Astrocyte (in vitro differentiated cells and primary cell): ENCODE data around the gene AMMECR1. TPM values are rescaled to one million over a fixed set of nuclear protein-coding genes. Genes with fewer than 3 reads are reported as not detected.
A peak's percentile ranks its signal among the peaks of the same experiment; 100 is the strongest.

ENCODE experiments used
- DNase-seq: peaks from one replicate; pipeline ENCODE4 v3.0.0-alpha.2; 2010; ENCODE audit warnings: low read depth
- FAIRE-seq: peaks from 2 replicates; lab custom pipeline; 2011; peaks lifted over from hg19 to GRCh38; lab: Jason Lieb, UNC
- H2AFZ ChIP-seq: 2 replicates; pipeline ENCODE4 v1.6.0; 2012; ENCODE audit warnings: low read depth, low read length, inconsistent platforms
- H3K27ac ChIP-seq: 2 replicates; pipeline ENCODE4 v1.5.1; 2011; ENCODE audit warnings: low read depth, low read length, inconsistent platforms
- H3K27me3 ChIP-seq: 2 replicates; pipeline ENCODE4 v1.6.0; 2011; ENCODE audit warnings: low read length, inconsistent platforms; ENCODE audit not compliant: insufficient read depth
- H3K36me3 ChIP-seq: 2 replicates; pipeline ENCODE4 v1.5.1; 2011; ENCODE audit warnings: low read length, inconsistent platforms; ENCODE audit not compliant: insufficient read depth
- H3K4me1 ChIP-seq: 2 replicates; pipeline ENCODE4 v1.5.1; 2011; ENCODE audit warnings: low read length, inconsistent platforms; ENCODE audit not compliant: insufficient read depth
- H3K4me2 ChIP-seq: 2 replicates; pipeline ENCODE4 v1.6.0; 2012; ENCODE audit warnings: low read length, inconsistent platforms
- H3K4me3 ChIP-seq: 2 replicates; pipeline ENCODE4 v1.5.1; 2011; ENCODE audit warnings: low read depth, mild to moderate bottlenecking, low read length, inconsistent platforms; ENCODE audit not compliant: insufficient read depth
- H3K79me2 ChIP-seq: 2 replicates; pipeline ENCODE4 v1.6.0; 2012; ENCODE audit warnings: mild to moderate bottlenecking, low read length, inconsistent platforms; ENCODE audit not compliant: insufficient read depth
- H3K9ac ChIP-seq: 2 replicates; pipeline ENCODE4 v1.6.0; 2012; ENCODE audit warnings: mild to moderate bottlenecking, low read length, inconsistent platforms
- H3K9me3 ChIP-seq: 2 replicates; pipeline ENCODE4 v1.5.1; 2012; ENCODE audit warnings: low read depth, mild to moderate bottlenecking, low read length, inconsistent platforms; ENCODE audit not compliant: insufficient read depth
- H4K20me1 ChIP-seq: 2 replicates; pipeline ENCODE4 v1.6.0; 2012; ENCODE audit warnings: low read length, inconsistent platforms; ENCODE audit not compliant: insufficient read depth
- H3K27ac Mint-ChIP-seq: one replicate; pipeline ENCODE4 v1.8.0; 2021; ENCODE audit warnings: mild to moderate bottlenecking, mixed read lengths; ENCODE audit not compliant: unreplicated experiment
- H3K27me3 Mint-ChIP-seq: one replicate; pipeline ENCODE4 v1.8.0; 2021; ENCODE audit warnings: low read depth, mixed read lengths; ENCODE audit not compliant: unreplicated experiment
- H3K36me3 Mint-ChIP-seq: one replicate; pipeline ENCODE4 v1.8.0; 2021; ENCODE audit warnings: low read depth, mixed read lengths; ENCODE audit not compliant: unreplicated experiment
- H3K4me1 Mint-ChIP-seq: one replicate; pipeline ENCODE4 v1.8.0; 2021; ENCODE audit warnings: low read depth, mixed read lengths; ENCODE audit not compliant: unreplicated experiment
- H3K4me3 Mint-ChIP-seq: one replicate; pipeline ENCODE4 v1.8.0; 2021; ENCODE audit warnings: mild to moderate bottlenecking, moderate library complexity, mixed read lengths; ENCODE audit not compliant: unreplicated experiment
- H3K9me3 Mint-ChIP-seq: one replicate; pipeline ENCODE4 v1.8.0; 2021; ENCODE audit warnings: mild to moderate bottlenecking, mixed read lengths; ENCODE audit not compliant: unreplicated experiment
- EZH2 ChIP-seq: IDR thresholded peaks from 2 replicates; pipeline ENCODE4 v1.6.1; 2012; ENCODE audit warnings: mild to moderate bottlenecking, low read length, inconsistent platforms; ENCODE audit not compliant: insufficient read depth
- total RNA-seq: library from RNA; stranded (reverse); gene quantifications from 2 replicates; pipeline ENCODE4 v1.2.1, GENCODE V29; 2021
- TF ChIP-seq, protein P1 (sequence below): IDR thresholded peaks from 2 replicates; pipeline ENCODE4 v1.5.1; 2011; ENCODE audit warnings: low read depth, mild to moderate bottlenecking, inconsistent platforms, low read length, moderate library complexity; ENCODE audit not compliant: insufficient read depth

AMMECR1 gene
- total RNA-seq, 1 donor from 2014 or later: 16.0 TPM

DNA sequence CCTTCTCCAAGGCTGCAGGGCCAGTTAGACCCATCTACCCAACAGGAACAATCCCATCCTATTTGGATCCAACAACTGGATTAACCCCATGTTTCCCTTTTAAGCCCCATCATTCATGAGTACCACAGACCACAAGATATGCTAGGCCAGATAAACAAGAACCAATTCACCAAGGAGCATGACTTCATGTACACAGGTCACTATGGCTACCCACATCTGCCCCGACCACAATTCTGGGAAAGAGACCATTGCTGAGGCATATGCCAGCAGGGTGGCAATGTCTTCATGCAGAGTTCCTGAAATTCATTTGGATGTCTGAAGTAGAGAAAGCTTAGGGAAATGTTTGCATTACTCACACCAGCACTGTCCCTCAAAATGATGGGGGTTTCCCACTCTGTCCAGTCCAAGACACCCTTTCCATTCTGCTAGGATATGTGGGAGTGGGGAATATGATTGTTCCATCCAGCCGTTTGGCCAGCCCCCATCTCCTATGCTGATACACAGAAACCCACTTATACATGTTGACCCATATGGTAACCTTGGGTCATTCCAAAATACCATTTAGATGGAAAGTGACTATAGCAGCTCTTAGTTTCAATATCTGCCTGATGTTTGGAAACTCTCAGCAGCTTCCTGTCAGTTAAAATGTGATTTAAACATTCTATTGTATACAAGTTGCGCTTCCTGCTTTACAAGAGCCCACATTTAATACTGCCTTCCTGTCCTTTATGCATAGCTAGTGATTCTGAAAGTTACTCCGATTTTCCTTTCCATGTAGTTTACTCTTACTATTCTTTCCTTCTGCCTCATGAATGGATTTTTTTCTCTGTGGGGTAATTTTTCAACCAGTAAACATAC, 129.0 kb downstream of the AMMECR1 start:
- no peak overlapping the region for H3K4me3 Mint-ChIP-seq
- no peak overlapping the region for H3K4me3 ChIP-seq
- H3K9me3 ChIP-seq: no peaks in the 10 kb centered on the region
- FAIRE-seq: peak; percentile 70
- TF ChIP-seq EZH2: no peak
- TF ChIP-seq, protein P1, sequence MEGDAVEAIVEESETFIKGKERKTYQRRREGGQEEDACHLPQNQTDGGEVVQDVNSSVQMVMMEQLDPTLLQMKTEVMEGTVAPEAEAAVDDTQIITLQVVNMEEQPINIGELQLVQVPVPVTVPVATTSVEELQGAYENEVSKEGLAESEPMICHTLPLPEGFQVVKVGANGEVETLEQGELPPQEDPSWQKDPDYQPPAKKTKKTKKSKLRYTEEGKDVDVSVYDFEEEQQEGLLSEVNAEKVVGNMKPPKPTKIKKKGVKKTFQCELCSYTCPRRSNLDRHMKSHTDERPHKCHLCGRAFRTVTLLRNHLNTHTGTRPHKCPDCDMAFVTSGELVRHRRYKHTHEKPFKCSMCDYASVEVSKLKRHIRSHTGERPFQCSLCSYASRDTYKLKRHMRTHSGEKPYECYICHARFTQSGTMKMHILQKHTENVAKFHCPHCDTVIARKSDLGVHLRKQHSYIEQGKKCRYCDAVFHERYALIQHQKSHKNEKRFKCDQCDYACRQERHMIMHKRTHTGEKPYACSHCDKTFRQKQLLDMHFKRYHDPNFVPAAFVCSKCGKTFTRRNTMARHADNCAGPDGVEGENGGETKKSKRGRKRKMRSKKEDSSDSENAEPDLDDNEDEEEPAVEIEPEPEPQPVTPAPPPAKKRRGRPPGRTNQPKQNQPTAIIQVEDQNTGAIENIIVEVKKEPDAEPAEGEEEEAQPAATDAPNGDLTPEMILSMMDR: no peak
- H3K27me3 ChIP-seq: no peaks in the 10 kb centered on the region
- no peaks in the 10 kb centered on the region for H4K20me1 ChIP-seq
- H3K4me2 ChIP-seq: no peak overlapping the region
- no peak overlapping the region for H2AFZ ChIP-seq
- no peaks in the 10 kb centered on the region for H3K4me1 ChIP-seq
- no peaks in the 10 kb centered on the region for H3K36me3 ChIP-seq
- DNase-seq: no peak
- peaks cover 1% of the 10 kb centered on the region for H3K36me3 Mint-ChIP-seq
- no peaks in the 10 kb centered on the region for H3K9me3 Mint-ChIP-seq
- no peak overlapping the region for H3K27ac Mint-ChIP-seq
- no peak overlapping the region for H3K9ac ChIP-seq
- no peaks in the 10 kb centered on the region for H3K27me3 Mint-ChIP-seq
- no peak overlapping the region for H3K27ac ChIP-seq
- H3K4me1 Mint-ChIP-seq: peaks cover 5% of the 10 kb centered on the region
- H3K79me2 ChIP-seq: no peaks in the 10 kb centered on the region

DNA sequence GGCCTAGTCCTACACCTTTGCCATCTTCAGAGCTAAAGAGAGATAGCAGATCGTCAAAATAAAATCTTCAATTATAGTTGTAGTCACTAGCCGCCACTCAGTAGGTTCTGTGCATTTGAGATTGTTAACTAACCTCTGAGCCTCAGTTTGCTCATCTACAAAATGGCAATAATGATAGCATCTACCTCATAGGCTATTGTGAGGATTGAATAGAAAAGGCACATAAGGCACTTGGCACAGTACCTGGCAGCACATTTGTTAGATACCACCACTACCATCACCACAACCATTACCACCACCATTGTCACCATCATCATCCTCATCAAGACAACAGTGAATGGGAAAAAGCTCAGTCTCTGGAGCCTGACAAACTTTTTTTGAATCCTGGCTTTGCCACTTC, 134.6 kb downstream of the AMMECR1 start:
- Histone ChIP-seq H3K9me3 (no peaks in the 10 kb centered on the region), H3K4me1 (peaks cover 33% of the 10 kb centered on the region), H2AFZ (no peak overlapping the region), H3K4me3 (no peak overlapping the region), H3K27ac (no peak overlapping the region), H3K36me3 (no peaks in the 10 kb centered on the region), H3K79me2 (no peaks in the 10 kb centered on the region), H3K9ac (no peak overlapping the region), H3K4me2 (no peak overlapping the region), H3K27me3 (no peaks in the 10 kb centered on the region), H4K20me1 (no peaks in the 10 kb centered on the region)
- TF ChIP-seq, protein P1: no peak
- TF ChIP-seq EZH2: no peak
- no peaks in the 10 kb centered on the region for H3K9me3 Mint-ChIP-seq
- H3K4me3 Mint-ChIP-seq: no peak overlapping the region
- no peaks in the 10 kb centered on the region for H3K36me3 Mint-ChIP-seq
- no peaks in the 10 kb centered on the region for H3K27me3 Mint-ChIP-seq
- FAIRE-seq (no peak), DNase-seq (no peak)
- no peak overlapping the region for H3K27ac Mint-ChIP-seq
- H3K4me1 Mint-ChIP-seq: peaks cover 20% of the 10 kb centered on the region

DNA sequence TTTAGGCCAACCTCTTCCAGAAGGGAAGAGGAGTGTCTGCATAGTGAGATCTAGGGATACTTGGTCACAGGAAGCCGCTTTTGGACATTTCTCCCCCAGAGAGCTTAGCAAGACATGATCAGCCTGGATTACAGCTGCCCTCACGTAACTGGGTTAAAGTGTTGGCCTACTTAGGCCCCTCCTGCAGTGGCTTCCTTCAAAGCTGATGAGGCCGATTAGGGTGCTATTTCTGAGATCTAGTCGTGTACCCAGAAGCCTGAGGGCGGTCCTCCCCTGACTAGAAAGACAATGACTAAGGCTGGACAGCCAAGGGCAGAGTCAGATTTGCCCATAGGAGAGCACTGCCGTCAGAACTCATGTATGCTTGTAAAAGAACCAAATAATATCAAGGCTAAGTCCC, 135.0 kb downstream of the AMMECR1 start:
- H3K27ac Mint-ChIP-seq: no peak overlapping the region
- Histone ChIP-seq H3K4me3 (no peak overlapping the region), H3K4me2 (no peak overlapping the region), H3K36me3 (no peaks in the 10 kb centered on the region), H3K9ac (no peak overlapping the region), H3K9me3 (no peaks in the 10 kb centered on the region), H3K79me2 (no peaks in the 10 kb centered on the region), H3K4me1 (peaks cover 33% of the 10 kb centered on the region), H2AFZ (no peak overlapping the region), H4K20me1 (no peaks in the 10 kb centered on the region), H3K27me3 (no peaks in the 10 kb centered on the region), H3K27ac (no peak overlapping the region)
- TF ChIP-seq, protein P1: no peak
- no peak for TF ChIP-seq EZH2
- H3K9me3 Mint-ChIP-seq: no peaks in the 10 kb centered on the region
- H3K4me1 Mint-ChIP-seq: peaks cover 20% of the 10 kb centered on the region
- DNase-seq: no peak
- no peaks in the 10 kb centered on the region for H3K36me3 Mint-ChIP-seq
- peak; percentile 95 for FAIRE-seq
- H3K27me3 Mint-ChIP-seq: no peaks in the 10 kb centered on the region
- no peak overlapping the region for H3K4me3 Mint-ChIP-seq
